Body of pancreas (tissue), 4 donors: ENCODE results near the gene ARL6.
A peak's percentile ranks its signal among the peaks of the same experiment; 100 is the strongest.

ENCODE experiments used
- POLR2A ChIP-seq, 3 donors: fragments of 450-650 bp; IDR thresholded peaks; one replicate each; pipeline ENCODE4 v1.6.1; 2016; ENCODE audit warnings: antibody characterized with exemption in 3 of 3, mild to moderate bottlenecking in 2 of 3
- TF ChIP-seq, protein P1 (sequence below), 7 experiments: fragments of 450-650 bp in 4 of 7; fragments of 200-600 bp in 3 of 7; sonication (generic) in 3 of 7; IDR thresholded peaks; one replicate each; pipeline ENCODE4 v1.5.1; 2016 to 2019; ENCODE audit warnings: antibody characterized with exemption in 7 of 7

DNA sequence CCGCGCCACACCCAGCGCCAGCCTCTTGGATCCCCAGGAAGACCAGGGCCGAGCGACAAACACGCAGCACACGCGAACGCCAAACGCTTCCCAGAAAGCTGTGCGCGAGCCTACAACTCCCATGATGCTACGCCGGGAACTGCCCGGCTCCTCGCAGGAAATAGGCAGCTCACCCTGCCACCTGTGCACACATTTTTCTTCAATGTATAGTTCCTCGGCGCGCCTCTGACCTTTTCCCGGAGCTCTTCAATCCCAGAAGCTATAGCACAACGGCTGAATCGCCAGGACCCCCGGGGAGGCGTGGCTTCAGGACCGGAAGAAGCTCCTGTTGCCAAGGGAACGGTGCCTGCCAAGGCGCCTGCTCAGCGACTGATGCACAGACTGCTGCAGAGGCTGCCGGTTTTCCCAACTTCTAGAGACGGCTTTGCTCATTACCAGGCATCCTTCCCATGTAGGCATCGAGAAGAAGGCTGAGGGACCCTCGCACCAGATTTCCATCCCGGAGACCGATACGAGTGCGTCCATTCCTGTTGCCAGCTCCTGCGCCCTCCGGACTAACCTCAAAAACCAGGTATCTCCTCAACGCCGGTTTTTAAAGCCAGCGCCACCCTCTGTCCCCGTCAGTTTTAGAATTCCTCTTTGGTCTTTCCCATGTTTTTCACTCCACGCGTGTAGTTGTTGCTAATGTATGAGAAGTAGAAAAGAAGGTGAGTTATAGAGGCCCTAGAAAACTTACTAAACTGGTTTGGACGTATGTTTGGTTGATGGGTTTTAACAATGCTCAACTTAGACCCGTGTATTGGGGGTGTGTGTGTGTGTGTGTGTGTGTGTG, at the start of gene ARL6:
- TF ChIP-seq, protein P1, sequence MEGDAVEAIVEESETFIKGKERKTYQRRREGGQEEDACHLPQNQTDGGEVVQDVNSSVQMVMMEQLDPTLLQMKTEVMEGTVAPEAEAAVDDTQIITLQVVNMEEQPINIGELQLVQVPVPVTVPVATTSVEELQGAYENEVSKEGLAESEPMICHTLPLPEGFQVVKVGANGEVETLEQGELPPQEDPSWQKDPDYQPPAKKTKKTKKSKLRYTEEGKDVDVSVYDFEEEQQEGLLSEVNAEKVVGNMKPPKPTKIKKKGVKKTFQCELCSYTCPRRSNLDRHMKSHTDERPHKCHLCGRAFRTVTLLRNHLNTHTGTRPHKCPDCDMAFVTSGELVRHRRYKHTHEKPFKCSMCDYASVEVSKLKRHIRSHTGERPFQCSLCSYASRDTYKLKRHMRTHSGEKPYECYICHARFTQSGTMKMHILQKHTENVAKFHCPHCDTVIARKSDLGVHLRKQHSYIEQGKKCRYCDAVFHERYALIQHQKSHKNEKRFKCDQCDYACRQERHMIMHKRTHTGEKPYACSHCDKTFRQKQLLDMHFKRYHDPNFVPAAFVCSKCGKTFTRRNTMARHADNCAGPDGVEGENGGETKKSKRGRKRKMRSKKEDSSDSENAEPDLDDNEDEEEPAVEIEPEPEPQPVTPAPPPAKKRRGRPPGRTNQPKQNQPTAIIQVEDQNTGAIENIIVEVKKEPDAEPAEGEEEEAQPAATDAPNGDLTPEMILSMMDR (IDR thresholded peaks at IDR 0.05): no peak
- TF ChIP-seq POLR2A (IDR thresholded peaks at IDR 0.05): peak in 2 of 3 donors; percentile 58 to 69
